HG03558 (cell line): ENCODE measurements around the gene KRTAP1-5.
"Not testable (repeated sequence)": the region's sequence is repeated elsewhere in the genome, so short reads cannot be mapped to it uniquely, and the experiment has no call there.

Experiments
- ATAC-seq: cut with Tn5 transposase; IDR thresholded peaks from one replicate; pipeline ENCODE4 v1.9.1; 2021; ENCODE audit warnings: moderate number of reproducible peaks; ENCODE audit not compliant: unreplicated experiment; ENCODE audit errors: extremely low read depth

Gene KRTAP1-5, protein sequence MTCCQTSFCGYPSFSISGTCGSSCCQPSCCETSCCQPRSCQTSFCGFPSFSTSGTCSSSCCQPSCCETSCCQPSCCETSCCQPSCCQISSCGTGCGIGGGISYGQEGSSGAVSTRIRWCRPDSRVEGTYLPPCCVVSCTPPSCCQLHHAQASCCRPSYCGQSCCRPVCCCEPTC

DNA sequence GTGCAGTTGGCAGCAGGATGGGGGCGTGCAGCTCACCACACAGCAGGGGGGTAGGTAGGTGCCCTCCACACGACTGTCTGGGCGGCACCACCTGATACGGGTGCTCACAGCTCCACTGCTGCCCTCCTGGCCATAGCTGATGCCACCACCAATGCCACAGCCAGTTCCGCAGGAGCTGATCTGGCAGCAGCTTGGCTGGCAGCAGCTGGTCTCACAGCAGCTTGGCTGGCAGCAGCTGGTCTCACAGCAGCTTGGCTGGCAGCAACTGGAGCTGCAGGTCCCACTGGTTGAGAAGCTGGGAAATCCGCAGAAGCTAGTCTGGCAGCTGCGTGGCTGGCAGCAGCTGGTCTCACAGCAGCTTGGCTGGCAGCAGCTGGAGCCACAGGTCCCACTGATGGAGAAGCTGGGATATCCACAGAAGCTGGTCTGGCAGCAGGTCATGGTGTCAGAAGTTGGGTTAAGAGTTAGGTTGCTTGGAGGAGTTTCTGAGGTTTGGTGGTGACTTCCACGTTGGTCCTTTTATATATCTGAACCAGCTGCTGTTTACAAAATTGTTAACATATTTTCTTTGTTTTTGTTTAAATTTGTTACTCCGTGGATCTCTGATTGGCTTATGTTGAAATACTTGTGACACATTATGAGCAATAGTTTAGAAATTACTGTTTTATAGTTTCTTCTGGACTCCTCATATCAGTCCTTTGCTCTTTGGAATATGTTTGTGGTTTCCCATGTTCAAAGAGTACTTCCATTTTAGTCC, at the start of gene KRTAP1-5:
Gene KRTAP1-5, minus strand, starts transcription at position 494 of the 757 bp plus-strand sequence. Its CDS starts 53 bp downstream, at position 441.
- ATAC-seq, result no peak

DNA sequence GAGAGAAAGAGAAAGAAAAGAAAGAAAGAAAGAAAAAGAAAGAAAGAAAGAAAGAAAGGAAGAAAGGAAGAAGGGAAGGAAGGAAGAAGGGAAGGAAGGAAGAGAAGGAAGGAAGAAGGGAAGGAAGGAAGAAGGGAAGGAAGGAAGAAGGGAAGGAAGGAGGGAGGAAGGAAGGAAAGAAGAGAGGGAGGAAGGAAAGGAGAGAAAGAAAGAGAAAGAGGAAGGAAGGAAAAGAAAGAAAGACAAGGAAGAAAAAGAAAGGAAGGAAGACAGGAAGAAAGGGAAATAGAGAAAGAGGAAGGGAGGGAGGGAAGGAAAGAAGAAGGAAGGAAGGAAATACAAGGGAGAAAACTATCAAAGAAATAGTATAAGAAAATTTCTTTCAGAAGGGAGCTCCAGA, 49.8 kb upstream of the KRTAP1-5 start:
- no peak for ATAC-seq

DNA sequence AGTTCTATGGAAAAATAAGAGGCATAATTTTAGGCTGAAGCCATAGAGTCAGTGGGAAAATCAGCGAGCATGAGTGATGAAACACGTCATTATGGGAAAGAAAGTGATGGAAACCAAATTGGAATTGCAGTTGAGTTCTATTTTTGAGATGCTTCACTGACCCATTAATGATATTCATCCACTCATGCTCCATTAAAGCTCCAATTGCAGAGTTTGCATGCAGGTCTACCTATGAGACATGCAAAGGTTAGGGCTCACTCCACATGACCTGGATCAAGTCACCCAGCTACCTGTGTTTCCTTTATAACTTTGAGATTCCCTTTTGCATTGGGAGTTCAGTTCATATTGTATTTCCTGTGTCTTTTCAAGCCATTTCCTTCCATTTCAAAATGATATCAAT, 46.7 kb upstream of the KRTAP1-5 start:
- no peak for ATAC-seq

DNA sequence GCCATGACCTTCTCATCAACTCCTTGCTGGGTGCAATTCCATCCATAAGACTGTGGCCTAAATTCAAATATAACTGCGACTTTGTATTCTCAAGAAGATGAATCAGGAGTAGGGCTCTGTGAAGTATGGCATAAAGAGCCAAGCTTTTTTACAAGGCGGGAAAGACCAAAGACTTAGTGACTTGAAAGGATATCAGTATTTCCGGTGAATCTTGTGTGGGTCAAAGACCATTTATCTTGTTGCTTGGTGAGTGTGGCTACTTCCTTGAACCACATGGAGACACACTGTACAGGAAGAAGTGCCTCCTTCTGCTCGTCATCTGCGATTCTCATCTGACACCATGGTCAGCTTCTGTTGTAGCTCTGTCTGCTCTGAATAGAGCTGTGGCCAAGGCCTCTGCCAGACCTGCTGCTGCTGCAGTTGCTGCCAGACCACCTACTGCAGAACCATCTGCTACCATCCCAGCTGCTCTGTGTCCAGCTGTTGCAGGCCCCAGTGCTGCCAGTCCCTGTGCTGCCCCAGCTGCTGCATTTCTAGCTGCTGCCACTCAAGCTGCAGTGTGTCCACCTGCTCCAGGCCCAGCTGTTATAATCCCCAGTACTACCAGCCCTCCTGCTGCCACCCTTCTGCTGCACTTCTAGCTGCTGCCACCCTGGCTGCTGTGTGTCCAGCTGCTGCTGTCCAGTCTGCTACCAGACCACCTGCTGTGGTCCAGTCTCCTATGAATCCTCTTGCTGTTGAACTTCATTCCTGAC, 44.8 kb upstream of the KRTAP1-5 start:
- no peak for ATAC-seq

DNA sequence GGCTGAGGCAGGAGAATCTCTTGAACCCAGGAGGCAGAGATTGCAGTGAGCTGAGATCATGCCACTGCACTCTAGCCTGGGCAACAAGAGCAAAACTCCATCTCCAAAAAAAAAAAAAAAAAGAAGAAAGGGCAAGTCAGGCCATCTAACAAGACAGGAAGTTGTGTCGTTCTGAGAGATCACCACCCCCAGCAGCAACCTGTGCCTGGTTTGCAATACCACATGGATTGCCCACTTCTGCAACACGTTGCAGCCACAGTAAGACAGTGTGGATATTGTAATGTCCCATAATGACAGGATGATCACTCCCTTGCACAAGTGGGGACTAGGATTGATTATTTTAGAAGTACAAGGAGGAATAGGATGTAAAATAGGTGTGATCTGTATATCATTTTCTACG, 42.0 kb upstream of the KRTAP1-5 start:
- ATAC-seq, result no peak

DNA sequence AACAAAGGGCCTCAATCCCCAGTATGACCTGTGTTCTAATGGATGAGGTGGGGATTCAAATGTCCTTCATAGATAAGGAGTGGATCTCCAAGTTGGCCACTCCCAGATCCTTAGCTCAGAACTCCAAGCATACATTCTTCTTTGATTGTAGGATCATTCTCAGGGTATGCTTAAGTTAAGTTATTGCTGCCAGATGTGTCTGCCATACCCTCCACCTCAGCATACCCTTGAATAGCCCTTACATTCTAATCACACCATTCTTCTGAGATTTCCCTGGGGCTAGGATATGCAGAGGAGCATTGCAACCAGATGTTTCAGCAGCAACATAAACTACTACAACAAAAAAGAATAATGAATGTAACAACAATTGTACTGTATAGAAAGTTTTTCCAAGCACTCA, 40.3 kb upstream of the KRTAP1-5 start:
- no peak for ATAC-seq

DNA sequence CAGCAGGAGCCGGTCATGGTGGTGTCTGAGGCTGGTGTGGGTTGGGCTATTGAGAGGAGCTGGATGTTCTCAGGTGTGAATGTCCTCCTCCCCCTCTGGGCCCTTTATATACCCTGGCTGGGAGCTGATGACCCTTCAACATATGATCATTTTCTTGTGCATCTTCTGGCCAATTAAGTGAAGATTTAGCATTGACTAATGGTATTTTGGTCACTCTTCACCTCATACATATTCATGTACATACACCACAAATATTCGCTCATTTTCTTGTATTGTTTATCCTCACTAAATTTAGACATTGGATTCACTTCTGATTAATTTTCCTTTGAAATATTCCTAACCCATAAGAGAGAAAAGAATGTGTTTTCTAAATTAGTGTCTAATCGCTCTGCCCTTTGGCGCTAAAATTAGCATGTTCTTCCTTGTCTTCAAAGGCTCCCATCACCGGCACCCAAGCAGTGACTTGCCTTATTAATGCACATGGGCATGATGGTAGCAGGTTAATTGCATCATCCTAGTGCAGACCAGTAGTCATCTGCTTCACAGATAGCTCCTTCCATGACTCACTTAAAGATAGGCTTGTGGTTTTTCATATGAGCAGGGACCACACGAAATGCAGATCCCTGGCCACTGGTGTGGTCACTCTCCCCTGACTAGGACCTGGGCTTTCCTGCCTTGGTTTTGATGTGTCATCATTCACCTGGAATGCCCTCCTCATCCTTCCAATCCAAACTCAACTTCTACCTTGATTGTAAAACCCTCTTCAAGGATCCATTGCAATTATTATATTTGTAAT, 39.0 kb upstream of the KRTAP1-5 start, which contains the start of gene KRTAP2-4:
Gene KRTAP2-4, minus strand, starts transcription at position 51 of the 796 bp plus-strand sequence. Its CDS starts 34 bp downstream, at position 17.
- ATAC-seq, result no peak

DNA sequence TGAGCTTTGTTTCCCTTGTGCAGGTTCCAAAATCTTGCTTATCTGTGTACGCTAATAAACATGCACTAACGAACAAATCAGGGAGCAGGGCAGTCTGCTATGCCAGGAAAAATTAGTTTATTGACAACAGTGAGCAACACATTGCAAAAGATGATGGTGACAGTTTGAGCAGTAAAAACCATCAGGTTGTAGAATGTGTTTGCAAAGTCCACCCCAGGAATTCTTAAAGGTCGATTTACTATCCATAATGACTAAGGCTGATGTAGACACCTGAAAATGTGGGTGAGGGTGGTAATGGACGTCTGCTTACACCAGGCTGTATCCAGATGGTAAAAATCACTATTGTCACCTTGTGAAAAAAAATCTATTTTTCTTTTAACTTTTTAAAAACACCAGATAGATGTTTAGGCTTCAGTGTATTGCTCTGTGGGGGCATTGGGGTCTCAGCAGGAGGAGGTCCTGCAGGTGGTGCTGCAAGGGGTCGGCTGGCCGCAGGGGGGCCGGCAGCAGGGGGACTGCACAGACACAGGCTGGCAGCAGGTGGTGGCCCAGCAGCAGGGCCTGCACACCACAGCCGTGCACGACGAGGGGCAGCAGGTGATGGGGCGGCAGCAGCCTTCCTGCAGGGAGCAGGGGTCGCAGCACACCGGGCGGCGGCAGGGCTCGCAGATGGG, 38.1 kb upstream of the KRTAP1-5 start:
- not testable (repeated sequence) for ATAC-seq

DNA sequence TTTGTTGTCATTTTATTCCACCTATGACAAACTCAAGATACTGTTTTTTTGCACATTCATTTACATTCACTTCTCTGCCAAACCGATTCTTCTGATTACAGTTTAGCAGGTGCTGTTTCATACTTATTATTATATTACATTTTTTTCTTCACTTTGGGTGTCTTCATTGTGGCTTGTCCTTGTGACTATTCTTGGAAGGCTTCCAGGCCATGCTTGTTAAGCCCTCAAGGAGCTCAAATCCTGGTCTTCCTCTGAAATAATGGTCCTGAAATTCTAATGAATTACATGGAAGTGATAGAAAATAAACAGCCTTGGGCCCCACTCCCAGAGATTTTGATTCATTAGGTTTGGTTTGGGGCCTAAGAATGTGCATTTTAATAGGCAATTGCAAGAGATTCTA, 37.3 kb upstream of the KRTAP1-5 start:
- no peak for ATAC-seq

DNA sequence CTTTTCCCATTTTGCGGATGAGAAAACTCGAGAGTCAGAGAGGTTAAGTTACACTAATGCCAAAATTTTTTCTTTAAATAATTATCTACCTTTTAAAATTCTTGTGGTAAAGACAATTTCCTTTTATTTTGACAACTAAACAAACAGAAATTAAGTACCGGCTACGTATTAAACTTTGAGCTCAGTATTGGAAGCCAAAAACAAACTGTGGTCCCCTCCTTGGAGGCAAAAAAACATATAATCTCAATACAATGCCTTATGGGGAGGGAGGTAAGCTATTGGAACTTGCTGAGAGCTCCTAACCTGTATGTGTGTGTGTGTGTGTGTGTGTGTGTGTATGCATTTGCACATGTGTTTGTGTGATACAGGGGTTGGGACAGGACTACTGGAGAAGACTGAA, 36.4 kb upstream of the KRTAP1-5 start:
- ATAC-seq, result no peak

DNA sequence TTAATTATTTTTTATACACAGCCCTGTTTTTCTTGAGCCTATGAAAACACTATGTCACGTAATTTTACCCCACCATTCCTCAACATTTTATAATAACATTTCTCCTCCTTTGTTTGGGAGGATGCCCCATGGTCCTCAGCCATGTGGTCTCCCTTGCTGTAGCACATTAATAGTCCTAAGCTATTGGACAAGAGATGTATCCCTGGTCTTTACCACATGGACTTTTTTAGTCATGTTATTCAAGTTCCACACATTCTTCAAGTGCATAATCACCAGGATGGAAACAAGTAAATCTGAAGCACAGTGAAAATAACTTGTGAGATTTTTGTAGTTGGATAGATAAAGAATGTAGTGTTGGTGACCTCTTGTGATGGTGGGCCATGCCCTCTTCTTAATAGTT, 35.0 kb upstream of the KRTAP1-5 start:
- no peak for ATAC-seq

DNA sequence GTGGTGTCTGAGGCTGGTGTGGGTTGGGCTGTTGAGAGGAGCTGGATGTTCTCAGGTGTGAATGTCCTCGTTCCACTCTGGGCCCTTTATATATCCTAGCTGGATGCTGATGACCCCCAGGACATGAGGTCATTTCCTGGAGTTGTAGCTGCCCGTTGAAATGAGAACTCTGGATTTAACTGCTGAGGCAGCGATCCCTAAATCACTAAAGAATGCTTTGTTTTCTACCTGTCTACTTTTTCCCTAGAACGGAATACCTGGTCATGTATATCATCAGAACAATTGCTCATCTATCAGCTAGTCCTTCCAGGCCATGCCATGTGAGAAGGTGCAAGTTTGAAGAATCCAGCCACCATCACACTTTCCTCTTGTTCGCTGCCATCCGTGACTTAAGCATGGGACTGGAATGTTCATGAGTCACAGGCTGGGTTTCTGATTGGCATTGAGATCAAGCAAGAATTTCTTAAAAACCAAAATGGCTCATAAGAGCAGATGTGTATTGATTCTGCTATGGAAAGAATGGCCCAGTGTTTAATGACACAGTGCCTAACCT, 33.1 kb upstream of the KRTAP1-5 start, which contains the start of gene KRTAP2-3:
Gene KRTAP2-3, minus strand, starts transcription at position 63 of the 553 bp plus-strand sequence. CDS start 64 bp downstream, outside the sequence.
- no peak for ATAC-seq

DNA sequence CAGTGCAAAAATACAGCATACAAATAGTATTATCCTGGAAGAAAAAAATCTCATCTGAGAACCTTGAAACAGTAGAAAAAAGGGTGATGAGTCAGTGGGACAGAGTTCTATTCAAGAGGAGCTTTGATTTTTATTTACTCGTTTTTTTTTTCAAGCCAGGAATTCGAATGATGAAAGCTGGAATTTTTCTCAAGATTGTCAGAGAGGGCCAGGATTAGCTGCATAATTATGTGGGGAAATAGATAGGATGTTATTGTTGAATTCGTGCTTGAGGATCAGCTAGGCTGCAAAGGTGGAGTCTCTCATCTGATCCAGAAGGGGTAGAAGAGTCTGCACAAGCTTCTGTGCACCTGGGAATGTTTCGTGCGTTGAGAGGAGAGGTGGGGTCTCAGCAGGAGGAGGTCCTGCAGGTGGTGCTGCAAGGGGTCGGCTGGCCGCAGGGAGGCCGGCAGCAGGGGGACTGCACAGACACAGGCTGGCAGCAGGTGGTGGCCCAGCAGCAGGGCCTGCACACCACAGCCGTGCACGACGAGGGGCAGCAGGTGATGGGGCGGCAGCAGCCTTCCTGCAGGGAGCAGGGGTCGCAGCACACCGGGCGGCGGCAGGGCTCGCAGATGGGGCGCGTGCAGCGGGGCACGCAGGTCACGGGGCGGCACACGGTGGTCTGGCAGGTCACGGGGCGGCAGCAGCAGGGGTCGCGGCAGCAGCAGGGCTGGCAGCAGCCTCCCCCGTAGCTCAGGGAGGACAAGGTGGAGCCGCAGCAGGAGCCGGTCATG, 32.5 kb upstream of the KRTAP1-5 start:
- not testable (repeated sequence) for ATAC-seq

DNA sequence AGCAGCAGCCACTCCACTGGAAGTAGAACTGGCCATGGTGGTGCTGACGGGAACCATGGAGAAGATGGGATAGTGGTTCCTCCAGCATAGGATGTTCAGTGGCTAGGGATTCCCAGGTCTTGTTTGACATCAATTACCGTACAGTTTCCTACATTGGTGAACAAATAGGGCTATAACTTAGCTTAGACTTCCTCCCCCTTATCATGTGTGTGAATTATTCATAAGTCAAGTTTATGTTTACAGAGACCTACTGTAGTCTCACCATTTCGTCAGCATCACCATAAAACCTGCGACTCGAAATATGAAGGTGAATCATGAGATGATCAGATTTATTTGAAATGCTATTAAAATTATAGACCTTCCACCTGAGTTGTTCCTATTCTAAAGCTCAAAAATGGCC, 31.7 kb upstream of the KRTAP1-5 start:
- no peak for ATAC-seq

DNA sequence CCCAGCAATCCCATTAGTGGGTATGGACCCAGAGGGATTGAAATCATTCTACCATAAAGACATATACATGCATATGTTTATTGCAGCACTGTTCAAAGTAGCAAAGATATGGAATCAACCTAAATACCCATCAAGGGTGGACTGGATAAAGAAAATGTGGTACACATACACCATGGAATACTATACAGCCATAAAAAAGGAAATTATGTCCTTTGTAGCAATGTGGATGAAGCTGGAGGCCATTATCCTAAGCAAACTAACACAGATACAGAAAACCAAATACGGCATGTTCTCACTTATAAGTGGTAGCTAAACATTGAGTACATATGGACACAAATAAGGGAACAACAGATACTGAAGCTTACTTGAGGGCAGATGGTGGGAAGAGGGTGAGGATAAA, 30.5 kb upstream of the KRTAP1-5 start:
- no peak for ATAC-seq

DNA sequence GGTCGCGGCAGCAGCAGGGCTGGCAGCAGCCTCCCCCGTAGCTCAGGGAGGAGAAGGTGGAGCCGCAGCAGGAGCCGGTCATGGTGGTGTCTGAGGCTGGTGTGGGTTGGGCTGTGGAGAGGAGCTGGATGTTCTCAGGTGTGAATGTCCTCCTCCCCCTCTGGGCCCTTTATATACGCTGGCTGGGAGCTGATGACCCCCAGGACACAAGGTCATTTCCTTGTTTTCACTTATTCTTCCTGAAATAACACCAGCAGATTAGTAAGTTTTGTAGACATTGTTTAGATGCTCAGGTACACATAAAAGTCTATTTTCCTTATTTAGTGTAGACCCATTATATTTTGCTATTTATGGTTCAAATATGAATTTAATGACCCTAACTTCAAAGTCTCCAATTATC, 28.1 kb upstream of the KRTAP1-5 start, which contains the start of gene KRTAP2-2:
Gene KRTAP2-2, minus strand, starts transcription at position 101 of the 400 bp plus-strand sequence. Its CDS starts 19 bp downstream, at position 82.
- not testable (repeated sequence) for ATAC-seq

DNA sequence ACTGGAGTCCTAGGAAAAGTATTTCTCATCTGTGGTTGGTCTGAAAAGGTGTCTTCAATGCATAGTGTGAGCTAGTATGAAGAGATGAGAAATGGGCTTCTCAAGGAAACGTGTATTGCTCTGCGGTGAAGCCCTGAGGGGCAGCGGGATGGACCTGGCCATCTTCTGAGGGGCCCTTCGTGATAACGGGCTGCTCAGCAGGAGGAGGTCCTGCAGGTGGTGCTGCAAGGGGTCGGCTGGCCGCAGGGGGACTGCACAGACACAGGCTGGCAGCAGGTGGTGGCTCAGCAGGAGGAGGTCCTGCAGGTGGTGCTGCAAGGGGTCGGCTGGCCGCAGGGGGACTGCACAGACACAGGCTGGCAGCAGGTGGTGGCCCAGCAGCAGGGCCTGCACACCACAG, 27.5 kb upstream of the KRTAP1-5 start:
- not testable (repeated sequence) for ATAC-seq

DNA sequence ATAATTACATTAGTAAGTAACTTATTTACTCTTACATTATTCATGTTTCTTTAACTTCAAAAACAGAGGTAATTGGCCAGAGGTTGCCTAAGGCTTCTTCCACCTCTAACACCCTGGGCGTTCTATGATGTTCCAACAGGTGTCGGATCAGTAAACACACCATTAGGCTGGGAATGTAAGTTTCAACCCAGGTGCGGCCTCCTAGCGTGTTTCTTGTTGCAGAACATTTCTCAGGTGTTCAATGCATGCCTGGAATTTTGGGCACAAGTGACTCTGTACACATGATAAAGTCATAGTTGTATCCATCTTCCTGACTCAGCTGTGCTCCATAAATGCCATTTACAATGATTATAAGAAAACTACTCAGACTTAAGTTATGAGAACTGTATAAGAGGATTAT, 27.0 kb upstream of the KRTAP1-5 start:
- no peak for ATAC-seq
